MM.1S (cell line): ENCODE results near the gene EP400.
"Not testable (repeated sequence)": the region's sequence is repeated elsewhere in the genome, so short reads cannot be mapped to it uniquely, and the experiment has no call there.

Experiments used
- DNase-seq: peaks from one replicate; pipeline ENCODE4 v3.0.0-alpha.2; 2015
- H2AFZ ChIP-seq: fragments of 300-600 bp; sonication (generic); 2 replicates; pipeline ENCODE4 v1.6.0; 2016; ENCODE audit warnings: antibody characterized with exemption, low read length
- H3F3A ChIP-seq: fragments of 300-600 bp; sonication (generic); 2 replicates; pipeline ENCODE4 v1.6.1; 2016; ENCODE audit warnings: mild to moderate bottlenecking, antibody characterized with exemption, low read length, moderate library complexity, mixed read lengths; ENCODE audit not compliant: insufficient read depth
- H3K27ac ChIP-seq: fragments of 300-600 bp; sonication (generic); 2 replicates; pipeline ENCODE4 v1.5.1; 2016; ENCODE audit warnings: mild to moderate bottlenecking, low read length
- H3K27me3 ChIP-seq: fragments of 300-600 bp; sonication (generic); replicated peaks from 2 replicates; pipeline ENCODE4 v1.6.0; 2016; ENCODE audit warnings: low read length; ENCODE audit not compliant: insufficient read depth
- H3K36me3 ChIP-seq: fragments of 300-600 bp; sonication (generic); replicated peaks from 2 replicates; pipeline ENCODE4 v1.6.1; 2016; ENCODE audit warnings: mild to moderate bottlenecking, low read length, mixed read lengths; ENCODE audit not compliant: insufficient read depth
- H3K4me1 ChIP-seq: fragments of 300-600 bp; sonication (generic); 2 replicates; pipeline ENCODE4 v1.6.1; 2016; ENCODE audit warnings: low read length, mixed read lengths
- H3K4me2 ChIP-seq: fragments of 300-600 bp; sonication (generic); 2 replicates; pipeline ENCODE4 v1.6.0; 2016; ENCODE audit warnings: low read depth, low read length
- H3K4me3 ChIP-seq: fragments of 300-600 bp; sonication (generic); 2 replicates; pipeline ENCODE4 v1.5.1; 2016; ENCODE audit warnings: low read length, mixed read lengths
- H3K79me2 ChIP-seq: fragments of 300-600 bp; sonication (generic); 2 replicates; pipeline ENCODE4 v1.6.1; 2016; ENCODE audit warnings: mixed run types, low read length, mixed read lengths
- H3K9ac ChIP-seq: fragments of 300-600 bp; sonication (generic); 2 replicates; pipeline ENCODE4 v1.6.1; 2016; ENCODE audit warnings: low read length, mixed read lengths
- H3K9me2 ChIP-seq: fragments of 300-600 bp; sonication (generic); replicated peaks from 2 replicates; pipeline ENCODE4 v1.6.1; 2016; ENCODE audit warnings: mild to moderate bottlenecking, low read length, mixed read lengths; ENCODE audit not compliant: insufficient read depth
- H3K9me3 ChIP-seq: fragments of 300-600 bp; sonication (generic); replicated peaks from 2 replicates; pipeline ENCODE4 v1.6.1; 2016; ENCODE audit warnings: mild to moderate bottlenecking, low read length, mixed read lengths; ENCODE audit not compliant: insufficient read depth
- H4K20me1 ChIP-seq: fragments of 300-600 bp; sonication (generic); 2 replicates; pipeline ENCODE4 v1.6.1; 2016; ENCODE audit warnings: mild to moderate bottlenecking, low read length, moderate library complexity, mixed read lengths; ENCODE audit not compliant: insufficient read depth
- CTCF ChIP-seq: fragments of 300-600 bp; sonication (generic); IDR thresholded peaks from 2 replicates; pipeline ENCODE4 v1.5.1; 2016; ENCODE audit warnings: antibody characterized with exemption, low read length, mixed read lengths
- EZH2 ChIP-seq: fragments of 300-600 bp; sonication (generic); optimal IDR thresholded peaks from 2 replicates; pipeline ENCODE3; 2017; ENCODE audit warnings: low read depth, mild to moderate bottlenecking, antibody characterized with exemption, low read length, mixed read lengths
- EZH2phosphoT487 ChIP-seq: fragments of 300-600 bp; sonication (generic); IDR thresholded peaks from 2 replicates; pipeline ENCODE4 v1.6.1; 2018; ENCODE audit warnings: antibody characterized with exemption, low read length

Gene EP400

GRCh38 chr12:132045751-132046150 is 96.0 kb downstream of the EP400 start:
- no peak for DNase-seq
- H3K36me3 ChIP-seq: no peaks in the 10 kb centered on the region
- H3K9me2 ChIP-seq: no peaks in the 10 kb centered on the region
- H3K4me3 ChIP-seq: no peak overlapping the region
- no peaks in the 10 kb centered on the region for H3K79me2 ChIP-seq
- H3F3A ChIP-seq: no peaks in the 10 kb centered on the region
- no peak overlapping the region for H3K27ac ChIP-seq
- H3K9ac ChIP-seq: no peak overlapping the region
- no peaks in the 10 kb centered on the region for H3K4me1 ChIP-seq
- no peaks in the 10 kb centered on the region for H3K9me3 ChIP-seq
- H2AFZ ChIP-seq: no peak overlapping the region
- TF ChIP-seq CTCF (no peak), EZH2 (no peak), EZH2phosphoT487 (no peak)
- H3K27me3 ChIP-seq: no peaks in the 10 kb centered on the region
- H4K20me1 ChIP-seq: no peaks in the 10 kb centered on the region
- no peak overlapping the region for H3K4me2 ChIP-seq

GRCh38 chr12:132046561-132046960 is 96.8 kb downstream of the EP400 start:
- Histone ChIP-seq H3K36me3 (no peaks in the 10 kb centered on the region), H4K20me1 (no peaks in the 10 kb centered on the region), H3K27ac (no peak overlapping the region), H3K9me2 (no peaks in the 10 kb centered on the region), H3K4me3 (no peak overlapping the region), H3K27me3 (no peaks in the 10 kb centered on the region), H3K79me2 (no peaks in the 10 kb centered on the region), H3K9ac (no peak overlapping the region), H3K9me3 (no peaks in the 10 kb centered on the region), H3F3A (no peaks in the 10 kb centered on the region), H3K4me1 (no peaks in the 10 kb centered on the region), H3K4me2 (no peak overlapping the region), H2AFZ (no peak overlapping the region)
- DNase-seq: no peak
- TF ChIP-seq EZH2phosphoT487 (no peak), CTCF (no peak), EZH2 (no peak)

- not testable (repeated sequence) for H3F3A ChIP-seq, H3K9ac ChIP-seq, H3K9me2 ChIP-seq, H3K9me3 ChIP-seq, H3K27ac ChIP-seq, DNase-seq, H3K4me1 ChIP-seq, H3K4me3 ChIP-seq, H4K20me1 ChIP-seq, H3K27me3 ChIP-seq, H3K36me3 ChIP-seq, H3K4me2 ChIP-seq, H2AFZ ChIP-seq, H3K79me2 ChIP-seq
Measured at GRCh38 chr12:132047630-132048029, 97.9 kb downstream of the EP400 start.

- Histone ChIP-seq H3K4me3 (no peak overlapping the region), H3K4me1 (no peaks in the 10 kb centered on the region), H3K27me3 (no peaks in the 10 kb centered on the region), H3K4me2 (no peak overlapping the region), H3K9ac (no peak overlapping the region), H3K79me2 (no peaks in the 10 kb centered on the region), H3F3A (no peaks in the 10 kb centered on the region), H4K20me1 (no peaks in the 10 kb centered on the region), H3K27ac (no peak overlapping the region), H3K36me3 (no peaks in the 10 kb centered on the region), H3K9me2 (no peaks in the 10 kb centered on the region), H3K9me3 (no peaks in the 10 kb centered on the region), H2AFZ (no peak overlapping the region)
- no peak for DNase-seq
- TF ChIP-seq EZH2 (no peak), EZH2phosphoT487 (no peak), CTCF (no peak)
Measured at GRCh38 chr12:132049442-132049841, 99.7 kb downstream of the EP400 start.
